MM.1S (cell line): ENCODE results near the gene WDR5B.

Experiments used
- DNase-seq: peaks from one replicate; pipeline ENCODE4 v3.0.0-alpha.2; 2015
- H2AFZ ChIP-seq: fragments of 300-600 bp; sonication (generic); 2 replicates; pipeline ENCODE4 v1.6.0; 2016; ENCODE audit warnings: antibody characterized with exemption, low read length
- H3F3A ChIP-seq: fragments of 300-600 bp; sonication (generic); 2 replicates; pipeline ENCODE4 v1.6.1; 2016; ENCODE audit warnings: mild to moderate bottlenecking, antibody characterized with exemption, low read length, moderate library complexity, mixed read lengths; ENCODE audit not compliant: insufficient read depth
- H3K27ac ChIP-seq: fragments of 300-600 bp; sonication (generic); 2 replicates; pipeline ENCODE4 v1.5.1; 2016; ENCODE audit warnings: mild to moderate bottlenecking, low read length
- H3K27me3 ChIP-seq: fragments of 300-600 bp; sonication (generic); replicated peaks from 2 replicates; pipeline ENCODE4 v1.6.0; 2016; ENCODE audit warnings: low read length; ENCODE audit not compliant: insufficient read depth
- H3K36me3 ChIP-seq: fragments of 300-600 bp; sonication (generic); replicated peaks from 2 replicates; pipeline ENCODE4 v1.6.1; 2016; ENCODE audit warnings: mild to moderate bottlenecking, low read length, mixed read lengths; ENCODE audit not compliant: insufficient read depth
- H3K4me1 ChIP-seq: fragments of 300-600 bp; sonication (generic); 2 replicates; pipeline ENCODE4 v1.6.1; 2016; ENCODE audit warnings: low read length, mixed read lengths
- H3K4me2 ChIP-seq: fragments of 300-600 bp; sonication (generic); 2 replicates; pipeline ENCODE4 v1.6.0; 2016; ENCODE audit warnings: low read depth, low read length
- H3K4me3 ChIP-seq: fragments of 300-600 bp; sonication (generic); 2 replicates; pipeline ENCODE4 v1.5.1; 2016; ENCODE audit warnings: low read length, mixed read lengths
- H3K79me2 ChIP-seq: fragments of 300-600 bp; sonication (generic); 2 replicates; pipeline ENCODE4 v1.6.1; 2016; ENCODE audit warnings: mixed run types, low read length, mixed read lengths
- H3K9ac ChIP-seq: fragments of 300-600 bp; sonication (generic); 2 replicates; pipeline ENCODE4 v1.6.1; 2016; ENCODE audit warnings: low read length, mixed read lengths
- H3K9me2 ChIP-seq: fragments of 300-600 bp; sonication (generic); replicated peaks from 2 replicates; pipeline ENCODE4 v1.6.1; 2016; ENCODE audit warnings: mild to moderate bottlenecking, low read length, mixed read lengths; ENCODE audit not compliant: insufficient read depth
- H3K9me3 ChIP-seq: fragments of 300-600 bp; sonication (generic); replicated peaks from 2 replicates; pipeline ENCODE4 v1.6.1; 2016; ENCODE audit warnings: mild to moderate bottlenecking, low read length, mixed read lengths; ENCODE audit not compliant: insufficient read depth
- H4K20me1 ChIP-seq: fragments of 300-600 bp; sonication (generic); 2 replicates; pipeline ENCODE4 v1.6.1; 2016; ENCODE audit warnings: mild to moderate bottlenecking, low read length, moderate library complexity, mixed read lengths; ENCODE audit not compliant: insufficient read depth
- EZH2 ChIP-seq: fragments of 300-600 bp; sonication (generic); optimal IDR thresholded peaks from 2 replicates; pipeline ENCODE3; 2017; ENCODE audit warnings: low read depth, mild to moderate bottlenecking, antibody characterized with exemption, low read length, mixed read lengths
- EZH2phosphoT487 ChIP-seq: fragments of 300-600 bp; sonication (generic); IDR thresholded peaks from 2 replicates; pipeline ENCODE4 v1.6.1; 2018; ENCODE audit warnings: antibody characterized with exemption, low read length
- TF ChIP-seq, protein P1 (sequence below): fragments of 300-600 bp; sonication (generic); IDR thresholded peaks from 2 replicates; pipeline ENCODE4 v1.5.1; 2016; ENCODE audit warnings: antibody characterized with exemption, low read length, mixed read lengths

Gene WDR5B

GRCh38 chr3:122395582-122395981 lies 20.3 kb downstream of the WDR5B start:
- no peak overlapping the region for H3K9ac ChIP-seq
- H3K36me3 ChIP-seq: no peaks in the 10 kb centered on the region
- H3K27ac ChIP-seq: no peak overlapping the region
- peaks cover 2% of the 10 kb centered on the region; the same call in 1 of the 2 replicates for H3K79me2 ChIP-seq
- DNase-seq: no peak
- no peak overlapping the region for H2AFZ ChIP-seq
- no peaks in the 10 kb centered on the region for H3K27me3 ChIP-seq
- H3K9me3 ChIP-seq: no peaks in the 10 kb centered on the region
- H3F3A ChIP-seq: no peaks in the 10 kb centered on the region
- no peak overlapping the region for H3K4me3 ChIP-seq
- H3K4me1 ChIP-seq: no peaks in the 10 kb centered on the region
- no peaks in the 10 kb centered on the region for H3K9me2 ChIP-seq
- TF ChIP-seq, protein P1, sequence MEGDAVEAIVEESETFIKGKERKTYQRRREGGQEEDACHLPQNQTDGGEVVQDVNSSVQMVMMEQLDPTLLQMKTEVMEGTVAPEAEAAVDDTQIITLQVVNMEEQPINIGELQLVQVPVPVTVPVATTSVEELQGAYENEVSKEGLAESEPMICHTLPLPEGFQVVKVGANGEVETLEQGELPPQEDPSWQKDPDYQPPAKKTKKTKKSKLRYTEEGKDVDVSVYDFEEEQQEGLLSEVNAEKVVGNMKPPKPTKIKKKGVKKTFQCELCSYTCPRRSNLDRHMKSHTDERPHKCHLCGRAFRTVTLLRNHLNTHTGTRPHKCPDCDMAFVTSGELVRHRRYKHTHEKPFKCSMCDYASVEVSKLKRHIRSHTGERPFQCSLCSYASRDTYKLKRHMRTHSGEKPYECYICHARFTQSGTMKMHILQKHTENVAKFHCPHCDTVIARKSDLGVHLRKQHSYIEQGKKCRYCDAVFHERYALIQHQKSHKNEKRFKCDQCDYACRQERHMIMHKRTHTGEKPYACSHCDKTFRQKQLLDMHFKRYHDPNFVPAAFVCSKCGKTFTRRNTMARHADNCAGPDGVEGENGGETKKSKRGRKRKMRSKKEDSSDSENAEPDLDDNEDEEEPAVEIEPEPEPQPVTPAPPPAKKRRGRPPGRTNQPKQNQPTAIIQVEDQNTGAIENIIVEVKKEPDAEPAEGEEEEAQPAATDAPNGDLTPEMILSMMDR: no peak
- H4K20me1 ChIP-seq: no peaks in the 10 kb centered on the region
- no peak overlapping the region for H3K4me2 ChIP-seq

DNA sequence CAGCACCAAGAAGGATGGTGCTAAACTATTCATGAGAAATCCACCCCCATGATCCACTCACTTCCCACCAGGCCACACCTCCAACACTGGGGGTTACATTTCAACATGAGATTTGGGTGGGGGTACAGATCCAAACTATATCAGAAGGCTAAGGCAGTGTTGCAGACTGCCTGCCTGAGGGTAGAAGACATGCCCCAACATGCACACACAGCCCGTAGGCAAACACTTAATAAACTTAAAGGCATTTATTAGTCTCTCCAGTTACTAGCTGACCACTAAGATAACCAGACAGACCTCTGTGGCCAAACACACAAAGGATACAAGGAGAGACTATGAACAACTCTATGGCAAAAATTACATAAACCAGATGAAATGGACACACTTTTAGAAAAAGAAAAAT lies 21.7 kb downstream of the WDR5B start:
- H3K27ac ChIP-seq: no peak overlapping the region
- no peak overlapping the region for H3K9ac ChIP-seq

GRCh38 chr3:122392868-122393844 lies 22.7 kb downstream of the WDR5B start:
- H3K36me3 ChIP-seq: no peaks in the 10 kb centered on the region
- peak; percentile 64 for DNase-seq
- no peak overlapping the region for H2AFZ ChIP-seq
- H3F3A ChIP-seq: no peaks in the 10 kb centered on the region
- no peaks in the 10 kb centered on the region for H3K9me2 ChIP-seq
- H3K4me1 ChIP-seq: no peaks in the 10 kb centered on the region
- H3K27me3 ChIP-seq: no peaks in the 10 kb centered on the region
- no peak overlapping the region for H3K9ac ChIP-seq
- no peak overlapping the region for H3K4me3 ChIP-seq
- no peaks in the 10 kb centered on the region for H3K9me3 ChIP-seq
- no peak overlapping the region for H3K4me2 ChIP-seq
- no peak overlapping the region for H3K27ac ChIP-seq
- peaks cover 7% of the 10 kb centered on the region; the same call in 1 of the 2 replicates for H3K79me2 ChIP-seq
- H4K20me1 ChIP-seq: no peaks in the 10 kb centered on the region
- TF ChIP-seq EZH2phosphoT487 (no peak), EZH2 (no peak)
- TF ChIP-seq, protein P1: peak; percentile 80

More for the DNA sequence above, 21.7 kb downstream of the WDR5B start:
- no peaks in the 10 kb centered on the region for H3K9me3 ChIP-seq
- H3K36me3 ChIP-seq: no peaks in the 10 kb centered on the region
- no peak overlapping the region for H2AFZ ChIP-seq
- H3K4me3 ChIP-seq: no peak overlapping the region
- no peaks in the 10 kb centered on the region for H3K4me1 ChIP-seq
- H3K9me2 ChIP-seq: no peaks in the 10 kb centered on the region
- no peak for DNase-seq
- H4K20me1 ChIP-seq: no peaks in the 10 kb centered on the region
- TF ChIP-seq, protein P1: no peak
- TF ChIP-seq EZH2 (no peak), EZH2phosphoT487 (no peak)
- H3K4me2 ChIP-seq: no peak overlapping the region
- H3K27me3 ChIP-seq: no peaks in the 10 kb centered on the region
- H3F3A ChIP-seq: no peaks in the 10 kb centered on the region
- H3K79me2 ChIP-seq: peaks cover 7% of the 10 kb centered on the region; the same call in 1 of the 2 replicates
